HEK293T (cell line): ENCODE results near the gene ACP3.

Experiments
- ARNT ChIP-seq: fragments of 450-650 bp; IDR thresholded peaks from 2 replicates; pipeline ENCODE4 v1.6.1; 2017; ENCODE audit warnings: mild to moderate bottlenecking
- BHLHE40 ChIP-seq: fragments of 450-650 bp; IDR thresholded peaks from 2 replicates; pipeline ENCODE4 v1.6.1; 2016; ENCODE audit warnings: mild to moderate bottlenecking, moderate library complexity, borderline replicate concordance
- CTBP1 ChIP-seq: fragments of 450-650 bp; IDR thresholded peaks from 2 replicates; pipeline ENCODE4 v1.6.1; 2016; ENCODE audit warnings: borderline replicate concordance
- FOXA1 ChIP-seq: fragments of 450-650 bp; IDR thresholded peaks from 2 replicates; pipeline ENCODE4 v1.6.1; 2016; ENCODE audit warnings: mild to moderate bottlenecking
- FOXK2 ChIP-seq: fragments of 450-650 bp; IDR thresholded peaks from 2 replicates; pipeline ENCODE4 v1.6.1; 2016; ENCODE audit warnings: mild to moderate bottlenecking
- FOXM1 ChIP-seq: fragments of 450-650 bp; IDR thresholded peaks from 2 replicates; pipeline ENCODE4 v1.6.1; 2017; ENCODE audit warnings: mild to moderate bottlenecking, borderline replicate concordance
- HDGF ChIP-seq: fragments of 450-650 bp; IDR thresholded peaks from 2 replicates; pipeline ENCODE4 v1.6.1; 2017; ENCODE audit warnings: antibody characterized with exemption, borderline replicate concordance
- L3MBTL2 ChIP-seq: fragments of 450-650 bp; conservative IDR thresholded peaks from 2 replicates; pipeline ENCODE4 v1.6.1; 2016; ENCODE audit warnings: mild to moderate bottlenecking
- NFRKB ChIP-seq: fragments of 450-650 bp; IDR thresholded peaks from 2 replicates; pipeline ENCODE4 v1.6.1; 2016; ENCODE audit warnings: mild to moderate bottlenecking, moderate library complexity
- SP1 ChIP-seq: fragments of 450-650 bp; IDR thresholded peaks from 2 replicates; pipeline ENCODE4 v1.6.1; 2017
- SUZ12 ChIP-seq: fragments of 450-650 bp; IDR thresholded peaks from 2 replicates; pipeline ENCODE4 v1.6.1; 2016; ENCODE audit warnings: mild to moderate bottlenecking
- TARDBP ChIP-seq: fragments of 450-650 bp; IDR thresholded peaks from 2 replicates; pipeline ENCODE4 v1.6.1; 2016
- ZNF384 ChIP-seq: fragments of 450-650 bp; IDR thresholded peaks from 2 replicates; pipeline ENCODE4 v1.6.1; 2016
- TF ChIP-seq, protein P1 (sequence below): fragments of 450-650 bp; IDR thresholded peaks from 2 replicates; pipeline ENCODE4 v1.6.1; 2016

DNA sequence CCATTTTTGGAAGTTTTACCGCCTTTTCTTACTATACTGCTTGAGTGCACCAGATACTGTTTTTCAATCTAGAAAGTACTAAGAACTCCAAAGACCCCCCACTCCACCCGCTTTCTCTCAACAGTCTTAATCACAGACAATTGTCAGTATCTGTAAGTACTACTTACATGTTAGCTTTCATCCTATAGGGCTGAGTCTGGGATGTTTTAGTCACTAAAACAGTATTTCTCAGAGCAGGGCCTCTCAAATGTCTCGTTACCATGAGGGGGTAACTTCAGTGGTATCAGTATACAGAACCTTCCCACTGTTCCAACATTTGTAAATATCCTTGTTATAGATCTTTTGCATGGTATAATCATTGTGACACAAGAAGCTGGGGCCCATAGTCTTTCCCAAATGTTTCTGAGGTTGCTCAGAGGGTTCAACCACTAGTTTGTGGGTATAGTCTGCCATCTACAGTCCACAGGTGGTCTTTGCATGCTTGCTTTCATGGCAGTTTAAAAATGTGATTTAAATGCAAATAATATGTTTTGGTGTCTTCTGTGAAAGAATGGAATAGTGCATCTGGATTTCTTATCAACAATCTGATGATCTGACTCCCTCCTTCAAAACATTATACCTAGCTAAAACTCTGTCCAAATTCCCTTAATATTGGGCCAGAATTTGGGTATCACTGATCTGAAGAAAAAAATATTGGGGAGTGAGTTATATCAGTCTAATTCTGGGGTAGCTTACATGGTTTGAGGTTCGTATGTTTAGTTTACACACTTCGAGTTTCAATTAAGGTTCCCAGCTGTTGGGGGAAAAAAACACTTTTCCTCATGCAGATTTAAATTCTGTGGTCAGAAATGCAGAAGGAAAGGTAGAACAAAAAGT is 82.1 kb downstream of the ACP3 start:
- TF ChIP-seq BHLHE40 (no peak), FOXA1 (no peak), SUZ12 (no peak), ZNF384 (no peak), ARNT (no peak), SP1 (no peak), FOXM1 (no peak), CTBP1 (no peak), TARDBP (no peak), L3MBTL2 (no peak), FOXK2 (no peak), NFRKB (no peak), HDGF (no peak)
- TF ChIP-seq, protein P1, sequence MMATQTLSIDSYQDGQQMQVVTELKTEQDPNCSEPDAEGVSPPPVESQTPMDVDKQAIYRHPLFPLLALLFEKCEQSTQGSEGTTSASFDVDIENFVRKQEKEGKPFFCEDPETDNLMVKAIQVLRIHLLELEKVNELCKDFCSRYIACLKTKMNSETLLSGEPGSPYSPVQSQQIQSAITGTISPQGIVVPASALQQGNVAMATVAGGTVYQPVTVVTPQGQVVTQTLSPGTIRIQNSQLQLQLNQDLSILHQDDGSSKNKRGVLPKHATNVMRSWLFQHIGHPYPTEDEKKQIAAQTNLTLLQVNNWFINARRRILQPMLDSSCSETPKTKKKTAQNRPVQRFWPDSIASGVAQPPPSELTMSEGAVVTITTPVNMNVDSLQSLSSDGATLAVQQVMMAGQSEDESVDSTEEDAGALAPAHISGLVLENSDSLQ: no peak
